BLaER1 (cell line): ENCODE results near the gene RHBDD2.

Experiments used
- H3K27ac ChIP-seq: shearing (Covaris generic); formaldehyde crosslinking; 2 replicates; pipeline ENCODE4 v1.8.1; 2022
- H3K27me3 ChIP-seq: shearing (Covaris generic); formaldehyde crosslinking; 2 replicates; pipeline ENCODE4 v1.8.1; 2022
- H3K36me3 ChIP-seq: shearing (Covaris generic); formaldehyde crosslinking; 2 replicates; pipeline ENCODE4 v1.8.1; 2022
- H3K4me1 ChIP-seq: shearing (Covaris generic); formaldehyde crosslinking; 2 replicates; pipeline ENCODE4 v1.8.1; 2022
- H3K4me2 ChIP-seq: shearing (Covaris generic); formaldehyde crosslinking; 2 replicates; pipeline ENCODE4 v1.8.1; 2022
- H3K4me3 ChIP-seq: shearing (Covaris generic); formaldehyde crosslinking; 2 replicates; pipeline ENCODE4 v1.8.1; 2022
- H3K9ac ChIP-seq: shearing (Covaris generic); formaldehyde crosslinking; 2 replicates; pipeline ENCODE4 v1.8.1; 2022
- H3K9me3 ChIP-seq: shearing (Covaris generic); formaldehyde crosslinking; 2 replicates; pipeline ENCODE4 v1.8.1; 2022
- H4K20me1 ChIP-seq: shearing (Covaris generic); formaldehyde crosslinking; 2 replicates; pipeline ENCODE4 v1.8.1; 2022
- Cebpa-rat ChIP-seq: shearing (Covaris generic); IDR thresholded peaks from 2 replicates; pipeline ENCODE4 v1.8.1; 2022

The RHBDD2 gene

DNA sequence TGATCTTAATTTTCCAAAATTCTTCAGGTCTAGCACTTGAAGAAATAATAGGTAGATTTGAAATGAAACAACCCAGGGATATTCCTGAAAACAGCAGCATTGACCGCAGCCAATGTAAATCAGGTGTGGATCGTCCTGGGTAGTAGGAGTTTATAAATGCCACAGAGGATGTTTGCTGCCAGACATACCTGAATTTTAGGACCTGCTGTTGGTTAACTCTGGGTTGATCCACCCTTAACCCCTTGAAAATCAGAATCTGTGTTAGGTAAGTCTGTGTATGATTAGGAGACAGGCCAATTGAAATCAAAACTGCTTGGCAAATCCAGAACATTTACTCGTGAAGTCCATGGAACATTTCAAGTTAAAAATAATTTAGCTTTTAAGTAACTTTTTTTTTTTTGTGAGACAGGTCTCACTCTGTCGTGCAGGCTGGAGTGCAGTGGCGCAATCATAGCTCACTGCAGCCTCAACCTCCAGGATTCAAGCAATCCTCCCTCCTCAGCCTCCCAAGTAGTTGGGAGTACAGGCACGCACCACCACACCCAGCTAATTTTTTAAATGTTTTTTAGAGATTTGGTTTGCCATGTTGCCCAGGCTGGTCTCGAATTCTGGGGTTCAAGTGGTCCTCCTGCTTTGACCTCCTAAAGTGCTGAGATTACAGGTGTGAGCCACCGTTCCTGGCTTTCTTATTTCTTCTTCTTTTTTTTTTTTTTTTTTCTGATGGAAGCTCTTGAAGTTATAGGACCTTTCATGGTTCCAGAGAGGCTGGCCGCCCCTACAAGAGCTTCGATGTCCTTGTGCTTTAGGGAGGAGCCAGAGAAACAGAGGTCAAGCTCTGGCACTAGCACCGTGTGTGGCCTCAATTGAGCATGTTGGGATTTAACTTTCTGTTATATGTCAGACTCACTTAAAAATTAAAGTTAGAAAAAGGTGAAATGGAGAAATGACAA lies 38.1 kb downstream of the RHBDD2 start:
- Histone ChIP-seq H3K4me3 (no peak overlapping the region), H3K9ac (no peak overlapping the region)

DNA sequence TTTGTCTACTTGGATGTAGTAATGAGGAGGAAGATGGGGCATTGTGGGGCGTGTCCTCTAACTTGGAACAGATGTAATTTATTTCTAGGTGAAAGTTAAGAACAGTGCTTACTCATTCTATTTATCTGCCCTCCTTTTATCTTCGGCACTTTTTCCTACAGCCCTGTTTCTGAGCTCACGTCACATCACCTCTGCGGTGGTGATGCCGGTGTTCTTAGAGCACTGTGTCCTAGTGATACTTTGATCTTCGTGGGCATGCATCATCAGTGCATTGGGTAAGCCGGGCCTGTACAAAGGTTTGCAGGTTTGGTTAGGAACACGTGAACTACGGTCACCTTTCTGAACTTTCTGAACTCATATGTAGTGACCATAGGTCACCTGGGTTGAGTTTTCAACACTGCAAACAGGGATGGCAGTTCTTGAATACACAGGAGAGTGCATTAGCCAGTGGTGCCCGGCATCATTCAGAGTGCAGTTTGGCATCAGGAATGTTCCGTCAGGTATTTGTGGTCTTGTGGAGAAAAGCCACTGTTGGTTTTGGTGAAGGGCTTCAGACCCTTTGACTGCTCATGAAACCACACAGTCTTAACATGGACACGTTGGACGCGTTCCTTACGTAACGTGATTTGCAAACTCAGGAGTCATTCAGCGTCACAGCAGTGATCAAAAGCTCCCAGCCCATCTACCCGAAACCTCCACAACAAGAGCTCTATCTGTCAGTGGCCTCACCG lies 41.8 kb downstream of the RHBDD2 start:
- peak overlapping the region; percentile 57 for H3K4me2 ChIP-seq
- peaks cover 97% of the 10 kb centered on the region for H4K20me1 ChIP-seq

More for the DNA sequence above, 38.1 kb downstream of the RHBDD2 start:
- Histone ChIP-seq H3K36me3 (no peaks in the 10 kb centered on the region), H4K20me1 (peaks cover 63% of the 10 kb centered on the region), H3K4me2 (peak overlapping the region; percentile 99), H3K4me1 (peaks cover 42% of the 10 kb centered on the region), H3K9me3 (no peaks in the 10 kb centered on the region), H3K27ac (no peak overlapping the region), H3K27me3 (no peaks in the 10 kb centered on the region)
- no peak for TF ChIP-seq Cebpa-rat

DNA sequence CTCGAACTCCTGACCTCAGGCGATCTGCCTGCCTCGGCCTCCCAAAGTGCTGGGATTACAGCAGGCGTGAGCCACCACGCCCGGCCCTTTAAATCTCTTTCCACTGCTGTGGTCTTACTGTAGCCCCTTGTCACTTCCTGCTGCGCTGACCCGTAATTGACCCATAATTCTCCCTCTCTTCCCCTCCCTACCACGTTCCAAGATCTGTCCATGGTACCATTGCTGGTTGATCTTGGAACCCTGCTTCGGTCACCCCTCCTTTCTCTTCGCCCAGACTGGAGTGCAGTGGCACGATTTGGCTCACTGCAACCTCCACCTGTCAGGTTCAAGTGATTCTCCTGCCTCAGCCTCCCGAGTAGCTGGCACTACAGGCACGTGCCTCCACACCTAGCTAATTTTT lies 42.6 kb downstream of the RHBDD2 start:
- H3K36me3 ChIP-seq = no peaks in the 10 kb centered on the region
- H3K4me1 ChIP-seq = peaks cover 24% of the 10 kb centered on the region
- H4K20me1 ChIP-seq = peaks cover 98% of the 10 kb centered on the region
- no peaks in the 10 kb centered on the region for H3K9me3 ChIP-seq
- H3K4me2 ChIP-seq = peak overlapping the region; percentile 57; the same call in 1 of the 2 replicates
- no peak overlapping the region for H3K9ac ChIP-seq
- no peaks in the 10 kb centered on the region for H3K27me3 ChIP-seq
- no peak overlapping the region for H3K4me3 ChIP-seq
- no peak overlapping the region for H3K27ac ChIP-seq
- TF ChIP-seq Cebpa-rat = no peak

More for the DNA sequence above, 41.8 kb downstream of the RHBDD2 start:
- Histone ChIP-seq H3K9me3 (no peaks in the 10 kb centered on the region), H3K27ac (no peak overlapping the region), H3K27me3 (no peaks in the 10 kb centered on the region), H3K36me3 (no peaks in the 10 kb centered on the region), H3K4me1 (peaks cover 32% of the 10 kb centered on the region), H3K9ac (no peak overlapping the region), H3K4me3 (no peak overlapping the region)
- no peak for TF ChIP-seq Cebpa-rat

DNA sequence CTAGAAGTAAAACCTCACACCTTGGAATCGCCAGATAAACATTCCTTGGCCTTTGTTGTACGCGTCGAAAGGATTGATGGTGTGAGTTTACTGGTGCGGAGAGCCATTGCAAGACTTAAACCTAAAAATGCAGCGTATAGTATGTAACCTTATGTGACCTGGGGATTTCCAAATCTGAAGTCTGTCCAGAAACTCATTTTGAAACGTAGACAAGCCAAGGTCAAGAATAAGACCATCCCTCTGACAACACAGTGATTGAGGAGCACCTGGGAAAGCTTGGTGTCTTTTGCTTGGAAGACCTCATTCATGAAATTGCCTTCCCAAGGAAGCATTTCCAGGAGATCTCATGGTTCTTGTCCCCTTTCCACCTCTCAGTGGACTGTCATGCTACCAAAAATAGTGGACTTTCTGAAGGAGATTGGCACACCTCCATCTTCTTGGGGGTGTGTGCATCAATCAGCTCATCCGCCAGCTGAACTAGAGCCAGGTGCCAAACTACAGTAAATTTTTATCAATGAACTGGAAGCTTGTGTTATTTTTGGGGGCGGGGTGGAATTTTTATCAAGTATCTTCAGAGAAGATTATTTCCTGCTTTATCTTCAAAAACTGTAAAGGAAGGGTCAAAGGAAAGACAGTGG lies 44.3 kb downstream of the RHBDD2 start:
- Histone ChIP-seq H3K4me3 (no peak overlapping the region), H3K36me3 (no peaks in the 10 kb centered on the region), H3K4me1 (peaks cover 21% of the 10 kb centered on the region), H3K9me3 (no peaks in the 10 kb centered on the region), H3K4me2 (no peak overlapping the region), H3K27me3 (no peaks in the 10 kb centered on the region), H4K20me1 (peaks cover 98% of the 10 kb centered on the region), H3K9ac (no peak overlapping the region), H3K27ac (no peak overlapping the region)
- no peak for TF ChIP-seq Cebpa-rat

DNA sequence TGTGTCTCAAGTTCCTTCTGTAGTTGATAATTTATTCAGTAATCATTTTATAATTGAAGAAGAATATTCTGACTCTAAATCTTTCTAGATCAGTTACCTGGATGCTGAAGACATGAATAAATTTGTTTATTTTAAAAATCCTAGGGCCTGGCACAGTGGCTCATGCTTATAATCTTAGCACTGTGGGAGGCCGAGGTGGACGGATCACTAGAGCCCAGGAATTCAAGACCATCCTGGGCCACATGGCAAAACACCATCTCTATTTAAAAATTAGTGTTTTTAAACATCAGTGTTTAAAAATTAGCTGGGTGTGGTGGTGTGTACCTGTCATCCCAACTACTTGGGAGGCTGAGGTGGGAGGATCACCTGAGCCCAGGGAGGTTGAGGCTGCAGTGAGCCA lies 45.4 kb downstream of the RHBDD2 start:
- Histone ChIP-seq H3K9me3 (no peaks in the 10 kb centered on the region), H3K9ac (no peak overlapping the region), H4K20me1 (peaks cover 98% of the 10 kb centered on the region), H3K4me1 (peaks cover 28% of the 10 kb centered on the region), H3K27ac (no peak overlapping the region), H3K4me2 (no peak overlapping the region), H3K4me3 (no peak overlapping the region), H3K36me3 (peaks cover 3% of the 10 kb centered on the region; the same call in 1 of the 2 replicates), H3K27me3 (no peaks in the 10 kb centered on the region)
- TF ChIP-seq Cebpa-rat = no peak

DNA sequence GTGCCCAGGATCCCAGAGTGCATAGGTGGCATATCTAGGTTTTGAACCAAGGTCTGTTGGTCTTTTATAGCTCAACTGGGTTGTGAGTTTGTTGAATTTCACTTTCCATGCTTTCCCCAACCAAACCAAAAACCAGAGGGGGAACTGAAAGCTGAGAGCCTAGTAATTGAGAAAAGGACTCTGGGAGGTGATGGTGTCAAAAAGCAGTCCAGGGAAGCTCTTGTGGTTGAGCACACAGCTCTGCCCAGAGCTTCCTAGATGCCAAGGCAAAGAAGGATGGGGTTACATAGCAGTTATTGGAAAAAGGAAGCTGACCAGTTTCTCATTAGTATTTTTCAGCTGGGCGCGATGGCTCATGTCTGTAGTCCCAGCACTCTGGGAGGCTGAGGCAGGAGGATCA lies 46.1 kb downstream of the RHBDD2 start:
- no peak overlapping the region for H3K4me3 ChIP-seq
- H3K9me3 ChIP-seq = no peaks in the 10 kb centered on the region
- peaks cover 95% of the 10 kb centered on the region for H4K20me1 ChIP-seq
- no peak overlapping the region for H3K4me2 ChIP-seq
- H3K4me1 ChIP-seq = peaks cover 28% of the 10 kb centered on the region
- no peak overlapping the region for H3K9ac ChIP-seq
- no peak for TF ChIP-seq Cebpa-rat
- no peaks in the 10 kb centered on the region for H3K27me3 ChIP-seq
- H3K36me3 ChIP-seq = peaks cover 9% of the 10 kb centered on the region
- no peak overlapping the region for H3K27ac ChIP-seq

DNA sequence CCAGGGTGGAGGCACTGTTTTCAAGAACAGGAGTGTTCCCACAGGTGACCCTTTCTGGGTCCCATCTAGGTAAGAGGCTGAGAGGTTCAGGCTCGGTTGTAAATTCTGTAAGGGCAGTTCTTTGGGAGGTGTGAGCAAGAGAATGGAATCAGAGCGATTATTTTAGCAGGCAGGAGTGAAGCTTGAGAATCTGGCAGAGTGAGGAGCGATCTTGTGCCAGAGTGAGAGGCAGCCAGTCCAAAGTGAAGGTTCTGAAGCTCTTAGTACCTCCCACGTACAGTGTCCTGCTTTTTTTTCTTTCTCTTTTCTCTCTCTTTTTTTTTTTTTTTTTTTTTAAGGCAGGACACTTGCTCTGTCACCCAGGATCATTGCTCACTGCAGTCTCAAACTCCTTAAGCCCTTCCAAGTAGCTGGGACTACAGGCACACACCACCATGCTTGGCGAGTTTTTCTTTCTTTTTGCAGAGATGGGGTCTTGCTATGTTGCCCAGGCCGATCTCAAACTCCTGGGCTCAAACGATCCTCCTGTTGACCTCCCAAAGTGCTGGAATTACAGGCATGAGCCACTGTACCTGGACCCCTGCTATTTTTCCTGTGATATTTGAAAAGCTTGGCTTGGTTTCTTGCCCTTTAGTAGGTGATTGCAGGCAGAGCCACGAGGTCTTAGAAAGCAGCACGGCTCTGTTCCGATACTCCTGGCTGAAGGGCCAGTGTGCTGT lies 47.0 kb downstream of the RHBDD2 start:
- Histone ChIP-seq H3K4me3 (no peak overlapping the region), H3K9me3 (peaks cover 4% of the 10 kb centered on the region), H3K27me3 (no peaks in the 10 kb centered on the region), H3K36me3 (peaks cover 16% of the 10 kb centered on the region), H4K20me1 (peaks cover 85% of the 10 kb centered on the region), H3K4me1 (peaks cover 19% of the 10 kb centered on the region), H3K4me2 (no peak overlapping the region), H3K9ac (no peak overlapping the region), H3K27ac (no peak overlapping the region)
- TF ChIP-seq Cebpa-rat = no peak

DNA sequence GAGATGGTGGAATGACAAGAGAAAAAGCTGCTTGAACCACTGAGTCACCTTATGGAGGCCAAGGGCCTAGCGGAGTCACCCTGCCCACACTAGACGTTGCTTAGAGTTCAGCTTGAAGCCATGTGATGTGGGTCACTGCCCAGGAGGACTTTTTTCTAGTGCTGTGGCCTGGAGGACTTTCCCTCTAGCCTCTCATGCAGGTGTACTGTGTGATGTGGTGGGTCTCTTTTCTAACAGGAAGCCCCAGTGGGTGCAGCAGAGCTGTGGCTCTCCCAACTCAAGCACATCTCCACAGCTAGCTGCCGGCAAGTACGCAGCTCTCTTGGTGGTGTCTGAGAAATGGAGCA lies 49.7 kb downstream of the RHBDD2 start:
- no peak overlapping the region for H3K9ac ChIP-seq

DNA sequence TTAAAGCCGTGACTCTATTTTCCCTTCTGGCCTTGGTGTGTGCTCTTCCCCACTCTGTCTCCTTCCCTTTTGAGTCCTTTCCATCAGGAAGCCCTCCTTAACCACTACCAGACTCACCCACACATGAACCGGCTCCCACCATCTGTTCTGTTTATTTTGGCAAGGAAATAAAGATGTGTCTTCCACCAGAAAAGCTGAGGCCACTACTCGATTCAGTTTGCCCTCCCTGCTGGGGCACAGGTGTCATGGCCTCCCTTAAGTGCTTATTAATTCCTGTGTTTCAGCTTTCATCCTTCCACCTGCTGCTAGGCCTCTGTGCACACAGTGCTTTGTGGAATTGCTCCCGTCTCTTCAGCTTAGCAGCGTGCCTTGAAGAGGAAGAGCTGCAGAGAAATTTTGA lies 52.8 kb downstream of the RHBDD2 start:
- Histone ChIP-seq H3K36me3 (peaks cover 28% of the 10 kb centered on the region), H3K4me2 (no peak overlapping the region), H3K9ac (no peak overlapping the region), H4K20me1 (peaks cover 46% of the 10 kb centered on the region), H3K4me3 (no peak overlapping the region), H3K27me3 (no peaks in the 10 kb centered on the region), H3K9me3 (peaks cover 6% of the 10 kb centered on the region), H3K27ac (no peak overlapping the region), H3K4me1 (peaks cover 12% of the 10 kb centered on the region)
- no peak for TF ChIP-seq Cebpa-rat

More for the DNA sequence above, 49.7 kb downstream of the RHBDD2 start:
- peaks cover 69% of the 10 kb centered on the region for H4K20me1 ChIP-seq
- no peak for TF ChIP-seq Cebpa-rat
- H3K27ac ChIP-seq = no peak overlapping the region
- no peaks in the 10 kb centered on the region for H3K27me3 ChIP-seq
- H3K36me3 ChIP-seq = peaks cover 18% of the 10 kb centered on the region
- no peak overlapping the region for H3K4me3 ChIP-seq
- H3K4me2 ChIP-seq = peak overlapping the region; percentile 35
- peaks cover 6% of the 10 kb centered on the region for H3K9me3 ChIP-seq
- H3K4me1 ChIP-seq = peaks cover 12% of the 10 kb centered on the region
